TTC549 (cell line): ENCODE results near the gene YAE1.

Source experiments
- FAIRE-seq: peaks from 2 replicates; lab custom pipeline; 2012; peaks lifted over from hg19 to GRCh38; lab: Jason Lieb, UNC

The YAE1 gene

GRCh38 chr7:39609113-39609934 lies 43.1 kb downstream of the YAE1 start:
- FAIRE-seq: no peak

- no peak for FAIRE-seq
Measured at GRCh38 chr7:39609935-39610263, 43.7 kb downstream of the YAE1 start.

- FAIRE-seq: no peak
Measured at GRCh38 chr7:39613577-39613976, 47.4 kb downstream of the YAE1 start.

GRCh38 chr7:39614299-39614698 lies 48.1 kb downstream of the YAE1 start:
- FAIRE-seq: no peak

- no peak for FAIRE-seq
Measured at GRCh38 chr7:39615350-39615975, 49.3 kb downstream of the YAE1 start.

- FAIRE-seq: no peak
Measured at GRCh38 chr7:39616138-39616537, 49.9 kb downstream of the YAE1 start.

- FAIRE-seq: no peak
Measured at GRCh38 chr7:39617005-39617404, 50.8 kb downstream of the YAE1 start.

- FAIRE-seq: no peak
Measured at GRCh38 chr7:39618868-39619267, 52.7 kb downstream of the YAE1 start.

GRCh38 chr7:39620486-39620885 lies 54.3 kb downstream of the YAE1 start:
- no peak for FAIRE-seq

GRCh38 chr7:39621261-39621660 lies 55.1 kb downstream of the YAE1 start:
- FAIRE-seq: no peak

GRCh38 chr7:39621784-39622411 lies 55.7 kb downstream of the YAE1 start:
- no peak for FAIRE-seq
